Skeletal muscle tissue (tissue), 4 donors: ENCODE data around the gene VSIG10L2. TPM values are rescaled to one million over a fixed set of nuclear protein-coding genes. Genes with fewer than 3 reads are reported as not detected.

ENCODE experiments used
- H3K27ac ChIP-seq: one replicate; pipeline ENCODE4 v1.7.0; 2013; ENCODE audit warnings: mild to moderate bottlenecking, low read depth, low read length, inconsistent platforms
- H3K27me3 ChIP-seq, 3 donors: one replicate each; pipeline ENCODE4 v1.7.0; 2013; ENCODE audit warnings: low read length in 3 of 3; ENCODE audit not compliant: control insufficient read depth in 3 of 3, insufficient read depth in 3 of 3
- H3K36me3 ChIP-seq, 3 donors: one replicate each; pipeline ENCODE4 v1.7.0; 2013; ENCODE audit warnings: low read length in 3 of 3; ENCODE audit not compliant: control insufficient read depth in 3 of 3, insufficient read depth in 3 of 3
- H3K4me1 ChIP-seq, 3 donors: one replicate each; pipeline ENCODE4 v1.7.0; 2013; ENCODE audit warnings: low read length in 3 of 3, mild to moderate bottlenecking in 3 of 3; ENCODE audit not compliant: control insufficient read depth in 3 of 3, insufficient read depth in 3 of 3
- H3K4me3 ChIP-seq, 3 donors: one replicate each; pipeline ENCODE4 v1.7.0; 2013; ENCODE audit warnings: low read length in 3 of 3
- H3K9ac ChIP-seq, 3 donors: one replicate each; pipeline ENCODE4 v1.7.0; 2013; ENCODE audit warnings: low read length in 3 of 3, mild to moderate bottlenecking in 3 of 3, moderate library complexity in 2 of 3, low read depth in 1 of 3
- H3K9me3 ChIP-seq, 3 donors: one replicate each; pipeline ENCODE4 v1.7.0; 2013; ENCODE audit warnings: low read length in 3 of 3; ENCODE audit not compliant: control insufficient read depth in 3 of 3
- total RNA-seq: library from RNA; depleted of rRNA; stranded (reverse); fragments of >200 nt; gene quantifications from one replicate; pipeline ENCODE4 v1.2.3, GENCODE V29; 2014
- donor health status: Osteomylitis.

VSIG10L2 gene
- total RNA-seq, 1 donor from 2014 or later = not detected

- Histone ChIP-seq H3K4me1 (no peaks in the 10 kb centered on the region), H3K27ac (no peak overlapping the region), H3K4me3 (no peak overlapping the region), H3K36me3 (no peaks in the 10 kb centered on the region), H3K9me3 (no peaks in the 10 kb centered on the region), H3K27me3 (peaks cover 0 to 2% (median 0%) of the 10 kb centered on the region in 3 donors), H3K9ac (no peak overlapping the region)
These were observed 19.2 kb upstream of the VSIG10L2 start for GRCh38 chr11:125926682-125927081.

- H3K27me3 ChIP-seq = peaks cover 0 to 2% (median 0%) of the 10 kb centered on the region in 3 donors
- H3K9ac ChIP-seq = no peak overlapping the region
- no peaks in the 10 kb centered on the region for H3K36me3 ChIP-seq
- no peak overlapping the region for H3K27ac ChIP-seq
- no peaks in the 10 kb centered on the region for H3K4me1 ChIP-seq
- no peaks in the 10 kb centered on the region for H3K9me3 ChIP-seq
- H3K4me3 ChIP-seq = no peak overlapping the region
These were observed 16.3 kb upstream of the VSIG10L2 start for GRCh38 chr11:125929445-125930075.

GRCh38 chr11:125930076-125930450 lies 15.8 kb upstream of the VSIG10L2 start:
- H3K4me3 ChIP-seq = no peak overlapping the region
- no peaks in the 10 kb centered on the region for H3K4me1 ChIP-seq
- H3K27ac ChIP-seq = no peak overlapping the region
- H3K27me3 ChIP-seq = peaks cover 0 to 2% (median 0%) of the 10 kb centered on the region in 3 donors
- H3K9me3 ChIP-seq = no peaks in the 10 kb centered on the region
- H3K36me3 ChIP-seq = no peaks in the 10 kb centered on the region
- H3K9ac ChIP-seq = no peak overlapping the region

- H3K4me1 ChIP-seq = no peaks in the 10 kb centered on the region
- no peak overlapping the region for H3K27ac ChIP-seq
- H3K27me3 ChIP-seq = peaks cover 0 to 2% (median 0%) of the 10 kb centered on the region in 3 donors
- no peaks in the 10 kb centered on the region for H3K36me3 ChIP-seq
- H3K9me3 ChIP-seq = no peaks in the 10 kb centered on the region
- no peak overlapping the region for H3K9ac ChIP-seq
- H3K4me3 ChIP-seq = no peak overlapping the region
These were observed 14.7 kb upstream of the VSIG10L2 start for GRCh38 chr11:125931116-125931515.

GRCh38 chr11:125931668-125932067 lies 14.2 kb upstream of the VSIG10L2 start:
- Histone ChIP-seq H3K4me1 (no peaks in the 10 kb centered on the region), H3K9ac (no peak overlapping the region), H3K36me3 (no peaks in the 10 kb centered on the region), H3K9me3 (no peaks in the 10 kb centered on the region), H3K27me3 (peaks cover 0 to 2% (median 0%) of the 10 kb centered on the region in 3 donors), H3K27ac (no peak overlapping the region), H3K4me3 (no peak overlapping the region)

- no peaks in the 10 kb centered on the region for H3K4me1 ChIP-seq
- no peak overlapping the region for H3K27ac ChIP-seq
- no peaks in the 10 kb centered on the region for H3K36me3 ChIP-seq
- no peak overlapping the region for H3K4me3 ChIP-seq
- peaks cover 0 to 2% (median 0%) of the 10 kb centered on the region in 3 donors for H3K27me3 ChIP-seq
- no peaks in the 10 kb centered on the region for H3K9me3 ChIP-seq
- no peak overlapping the region for H3K9ac ChIP-seq
These were observed 13.5 kb upstream of the VSIG10L2 start for GRCh38 chr11:125932301-125932700.

GRCh38 chr11:125933030-125933813 lies 12.6 kb upstream of the VSIG10L2 start:
- no peaks in the 10 kb centered on the region for H3K36me3 ChIP-seq
- peaks cover 0 to 2% (median 0%) of the 10 kb centered on the region in 3 donors for H3K27me3 ChIP-seq
- H3K9me3 ChIP-seq = no peaks in the 10 kb centered on the region
- H3K4me3 ChIP-seq = no peak overlapping the region
- no peak overlapping the region for H3K9ac ChIP-seq
- no peak overlapping the region for H3K27ac ChIP-seq
- no peaks in the 10 kb centered on the region for H3K4me1 ChIP-seq

- H3K9ac ChIP-seq = no peak overlapping the region
- no peaks in the 10 kb centered on the region for H3K36me3 ChIP-seq
- peaks cover 0 to 2% (median 0%) of the 10 kb centered on the region in 3 donors for H3K27me3 ChIP-seq
- no peaks in the 10 kb centered on the region for H3K9me3 ChIP-seq
- H3K27ac ChIP-seq = no peak overlapping the region
- H3K4me3 ChIP-seq = no peak overlapping the region
- H3K4me1 ChIP-seq = no peaks in the 10 kb centered on the region
These were observed 11.4 kb upstream of the VSIG10L2 start for GRCh38 chr11:125934473-125934872.

- H3K9me3 ChIP-seq = no peaks in the 10 kb centered on the region
- H3K9ac ChIP-seq = no peak overlapping the region
- no peak overlapping the region for H3K27ac ChIP-seq
- no peaks in the 10 kb centered on the region for H3K4me1 ChIP-seq
- no peaks in the 10 kb centered on the region for H3K27me3 ChIP-seq
- H3K4me3 ChIP-seq = no peak overlapping the region
- no peaks in the 10 kb centered on the region for H3K36me3 ChIP-seq
These were observed 10.8 kb upstream of the VSIG10L2 start for GRCh38 chr11:125935056-125935455.

- no peak overlapping the region for H3K4me3 ChIP-seq
- H3K27me3 ChIP-seq = no peaks in the 10 kb centered on the region
- H3K4me1 ChIP-seq = no peaks in the 10 kb centered on the region
- no peaks in the 10 kb centered on the region for H3K36me3 ChIP-seq
- no peak overlapping the region for H3K9ac ChIP-seq
- no peaks in the 10 kb centered on the region for H3K9me3 ChIP-seq
- H3K27ac ChIP-seq = no peak overlapping the region
These were observed 10.1 kb upstream of the VSIG10L2 start for GRCh38 chr11:125935618-125936199.
